GM23338 (cell line): ENCODE measurements around the gene PARD6B. TPM values are rescaled to one million over a fixed set of nuclear protein-coding genes. Genes with fewer than 3 reads are reported as not detected.

Experiments used
- ATAC-seq: fragments of 200-7000 bp; cut with Tn5 transposase; 3 replicates; pipeline ENCODE4 v1.9.1; 2020
- DNase-seq: peaks from one replicate; pipeline ENCODE4 v3.0.0-alpha.2; 2015; ENCODE audit warnings: low spot score
- H2AFZ ChIP-seq: fragments of 200-600 bp; sonication (generic); 2 replicates; pipeline ENCODE4 v1.8.0; 2016; ENCODE audit warnings: antibody characterized with exemption, mild to moderate bottlenecking, moderate library complexity
- H3F3A ChIP-seq: fragments of 200-600 bp; sonication (generic); replicated peaks from 2 replicates; pipeline ENCODE4 v1.8.0; 2017; ENCODE audit warnings: antibody characterized with exemption, mixed run types, low read depth
- H3K27ac ChIP-seq: fragments of 200-600 bp; sonication (generic); 2 replicates; pipeline ENCODE4 v1.6.1; 2016; ENCODE audit warnings: low read depth
- H3K27me3 ChIP-seq: fragments of 200-600 bp; sonication (generic); 2 replicates; pipeline ENCODE4 v1.8.0; 2016; ENCODE audit warnings: mild to moderate bottlenecking, mixed run types, moderate library complexity; ENCODE audit not compliant: insufficient read depth
- H3K36me3 ChIP-seq: fragments of 200-600 bp; sonication (generic); 2 replicates; pipeline ENCODE4 v1.8.0; 2016; ENCODE audit warnings: mild to moderate bottlenecking; ENCODE audit not compliant: insufficient read depth
- H3K4me1 ChIP-seq: fragments of 200-600 bp; sonication (generic); 2 replicates; pipeline ENCODE4 v1.8.0; 2016; ENCODE audit warnings: mild to moderate bottlenecking, moderate library complexity; ENCODE audit not compliant: insufficient read depth
- H3K4me2 ChIP-seq: fragments of 200-600 bp; sonication (generic); 2 replicates; pipeline ENCODE4 v1.7.1; 2017; ENCODE audit warnings: mixed run types
- H3K4me3 ChIP-seq: fragments of 200-600 bp; sonication (generic); 2 replicates; pipeline ENCODE4 v1.6.1; 2016; ENCODE audit warnings: mixed run types
- H3K79me2 ChIP-seq: fragments of 200-600 bp; sonication (generic); replicated peaks from 2 replicates; pipeline ENCODE4 v1.8.0; 2017; ENCODE audit warnings: mild to moderate bottlenecking; ENCODE audit not compliant: insufficient read depth
- H3K9me2 ChIP-seq: fragments of 200-600 bp; sonication (generic); 2 replicates; pipeline ENCODE4 v1.8.0; 2017; ENCODE audit not compliant: insufficient read depth
- H4K20me1 ChIP-seq: fragments of 200-600 bp; sonication (generic); replicated peaks from 2 replicates; pipeline ENCODE4 v1.8.0; 2017; ENCODE audit warnings: mild to moderate bottlenecking; ENCODE audit not compliant: insufficient read depth
- H3K27ac Mint-ChIP-seq: 2 replicates; pipeline ENCODE4 v1.8.0; 2020; ENCODE audit warnings: inconsistent platforms, mild to moderate bottlenecking, moderate library complexity, mixed read lengths
- H3K27me3 Mint-ChIP-seq: 3 replicates; pipeline ENCODE4 v1.8.0; 2022; ENCODE audit warnings: low read depth, mild to moderate bottlenecking, moderate library complexity, mixed read lengths, inconsistent platforms; ENCODE audit not compliant: insufficient read depth, poor library complexity
- H3K36me3 Mint-ChIP-seq: 3 replicates; pipeline ENCODE4 v1.8.0; 2021; ENCODE audit warnings: low read depth, mild to moderate bottlenecking, inconsistent platforms, moderate library complexity, mixed read lengths
- H3K4me1 Mint-ChIP-seq: 3 replicates; pipeline ENCODE4 v1.8.0; 2020; ENCODE audit warnings: mild to moderate bottlenecking, inconsistent platforms, mixed read lengths
- H3K4me3 Mint-ChIP-seq: 3 replicates; pipeline ENCODE4 v1.8.0; 2021; ENCODE audit warnings: moderate library complexity, mild to moderate bottlenecking, inconsistent platforms, mixed read lengths
- H3K9me3 Mint-ChIP-seq: 3 replicates; pipeline ENCODE4 v1.8.0; 2020; ENCODE audit warnings: moderate library complexity, mild to moderate bottlenecking, inconsistent platforms, mixed read lengths
- CREB1 ChIP-seq: fragments of 250-450 bp; sonication (Bioruptor Pico); IDR thresholded peaks from 2 replicates; pipeline ENCODE4 v1.5.0; 2020; ENCODE audit warnings: low read depth, mild to moderate bottlenecking, moderate library complexity
- CTCF ChIP-seq, 2 experiments: fragments of 200-600 bp in 1 of 2; sonication (generic) in 1 of 2; conservative IDR thresholded peaks; 2 replicates each; pipeline versions ENCODE4 v1.5.1 to v1.6.1; 2016 to 2017; ENCODE audit warnings: antibody characterized with exemption in 2 of 2, low read depth in 2 of 2, mild to moderate bottlenecking in 2 of 2, moderate library complexity in 1 of 2
- ETS1 ChIP-seq: IDR thresholded peaks from 2 replicates; pipeline ENCODE4 v1.6.1; 2016; ENCODE audit warnings: antibody characterized with exemption
- EZH2 ChIP-seq: fragments of 200-600 bp; sonication (generic); IDR thresholded peaks from one replicate; pipeline ENCODE4 v1.8.0; 2017; ENCODE audit warnings: antibody characterized with exemption, mild to moderate bottlenecking, low read depth; ENCODE audit not compliant: unreplicated experiment
- EZH2phosphoT487 ChIP-seq: fragments of 200-600 bp; sonication (generic); IDR thresholded peaks from one replicate; pipeline ENCODE4 v1.8.1; 2018; ENCODE audit warnings: antibody characterized with exemption; ENCODE audit not compliant: unreplicated experiment
- JUNB ChIP-seq: IDR thresholded peaks from one replicate; pipeline ENCODE4 v1.6.1; 2016; ENCODE audit warnings: antibody characterized with exemption; ENCODE audit not compliant: unreplicated experiment
- NANOG ChIP-seq: IDR thresholded peaks from 2 replicates; pipeline ENCODE4 v1.6.1; 2016; ENCODE audit warnings: antibody characterized with exemption, borderline replicate concordance
- POLR2AphosphoS5 ChIP-seq: IDR thresholded peaks from 2 replicates; pipeline ENCODE4 v1.6.1; 2016; ENCODE audit warnings: antibody characterized with exemption, low read depth
- REST ChIP-seq: IDR thresholded peaks from one replicate; pipeline ENCODE4 v1.6.1; 2018; ENCODE audit warnings: antibody characterized with exemption; ENCODE audit not compliant: unreplicated experiment
- ZNF114 ChIP-seq: fragments of 250-450 bp; sonication (Bioruptor Pico); IDR thresholded peaks from 2 replicates; pipeline ENCODE4 v1.5.0; 2020; ENCODE audit warnings: mild to moderate bottlenecking, moderate library complexity
- ZNF331 ChIP-seq: fragments of 250-450 bp; sonication (Bioruptor Pico); IDR thresholded peaks from 2 replicates; pipeline ENCODE4 v1.5.0; 2020; ENCODE audit warnings: low read depth, mild to moderate bottlenecking, moderate library complexity
- long read RNA-seq: library from polyadenylated mRNA; unstranded; transcript quantifications from one replicate; pipeline ENCODE4 v2.0.0, GENCODE V29; 2020; ENCODE audit not compliant: unreplicated experiment
- polyA plus RNA-seq: library from polyadenylated mRNA; unstranded; fragments of >200 nt; fragmentation: Nextera tagmentation; extraction: Ambion mirVana; gene quantifications from 2 replicates; pipeline ENCODE4 v1.2.1, GENCODE V29; 2016
- total RNA-seq: library from RNA; depleted of rRNA; stranded (reverse); fragments of >200 nt; shearing (Covaris generic); gene quantifications from 2 replicates; pipeline ENCODE4 v1.2.3, GENCODE V29; 2014; rRNA removed

Gene PARD6B
- total RNA-seq (29.2 and 39.7 TPM in 2 replicates), polyA plus RNA-seq (20.0 and 23.5 TPM in 2 replicates)
- long read RNA-seq, full-length matches to known transcripts = 6 of 15 reads
- long read RNA-seq, partial matches to known transcripts = 1 of 15 reads
- long read RNA-seq, other reads (novel, unspliced or antisense) = 8 of 15 reads

- Histone ChIP-seq H3K79me2 (peaks cover 48% of the 10 kb centered on the region), H3F3A (peaks cover 11% of the 10 kb centered on the region; the same call in 1 of the 2 replicates), H3K4me2 (peak within 1 kb of the TSS; percentile 98), H3K9me2 (no peaks in the 10 kb centered on the region), H3K27me3 (no peaks in the 10 kb centered on the region), H4K20me1 (peaks cover 10% of the 10 kb centered on the region), H3K4me1 (peaks cover 29% of the 10 kb centered on the region), H2AFZ (peak within 1 kb of the TSS; percentile 96), H3K4me3 (peak within 1 kb of the TSS; percentile 61), H3K36me3 (no peaks in the 10 kb centered on the region), H3K27ac (peak within 1 kb of the TSS; percentile 99)
- Mint-ChIP-seq H3K4me3 (peak within 1 kb of the TSS; percentile 85), H3K27ac (peak within 1 kb of the TSS; percentile 96), H3K9me3 (no peaks in the 10 kb centered on the region), H3K36me3 (peaks cover 15% of the 10 kb centered on the region), H3K27me3 (peaks cover 12% of the 10 kb centered on the region), H3K4me1 (peaks cover 26% of the 10 kb centered on the region)
- DNase-seq (peak; percentile 100), ATAC-seq (peak; percentile 82)
- no peak for TF ChIP-seq ZNF114
- 0 out of 2 replicates have a peak, but pooled peaks have one; percentile 42 for TF ChIP-seq ETS1
- TF ChIP-seq EZH2 = no peak
- peak; percentile 66 for TF ChIP-seq POLR2AphosphoS5
- peak; percentile 53 for TF ChIP-seq CREB1 (CRISPR knock-in tag)
- no peak for TF ChIP-seq EZH2phosphoT487
- TF ChIP-seq NANOG = no peak
- no peak for TF ChIP-seq CTCF (conservative IDR thresholded peaks at IDR 0.05; ENCODE audit: low read depth in 2 of 2)
Measured at GRCh38 chr20:50731055-50731929, at the start of gene PARD6B. Gene PARD6B (plus strand): TSS chr20:50731580. CDS start chr20:50731787, 207 bp downstream.

GRCh38 chr20:50682065-50682464 lies 49.3 kb upstream of the PARD6B start:
- H3K4me1 ChIP-seq = peaks cover 5% of the 10 kb centered on the region; the same call in 1 of the 2 replicates
- DNase-seq (no peak), ATAC-seq (no peak)
- no peak overlapping the region for H3K4me3 ChIP-seq
- no peaks in the 10 kb centered on the region for H3K9me2 ChIP-seq
- Mint-ChIP-seq H3K4me3 (no peak overlapping the region), H3K9me3 (no peaks in the 10 kb centered on the region), H3K36me3 (no peaks in the 10 kb centered on the region; the same call in 2 of the 3 replicates), H3K27me3 (peaks cover 13% of the 10 kb centered on the region), H3K4me1 (peaks cover 10% of the 10 kb centered on the region), H3K27ac (no peak overlapping the region)
- no peak overlapping the region for H3K27ac ChIP-seq
- H2AFZ ChIP-seq = no peak overlapping the region
- H3K27me3 ChIP-seq = no peaks in the 10 kb centered on the region
- no peaks in the 10 kb centered on the region for H3F3A ChIP-seq
- no peak overlapping the region for H3K4me2 ChIP-seq
- no peaks in the 10 kb centered on the region for H4K20me1 ChIP-seq
- no peaks in the 10 kb centered on the region for H3K36me3 ChIP-seq
- no peaks in the 10 kb centered on the region for H3K79me2 ChIP-seq
- TF ChIP-seq REST (no peak), CTCF (conservative IDR thresholded peaks at IDR 0.05; ENCODE audit: low read depth in 2 of 2) (no peak), EZH2 (no peak), ZNF114 (no peak), CREB1 (CRISPR knock-in tag) (no peak), POLR2AphosphoS5 (no peak), ZNF331 (CRISPR knock-in tag) (no peak), NANOG (no peak), EZH2phosphoT487 (no peak), JUNB (no peak)
